Stimulated activated CD8-positive, alpha-beta memory T cell treated with anti-CD3 and anti-CD28 coated beads, Interleukin-4, amount 100 ng/mL, for 4 hours (primary cell): ENCODE results near the gene SVOPL.
"Not testable (repeated sequence)": the region's sequence is repeated elsewhere in the genome, so short reads cannot be mapped to it uniquely, and the experiment has no call there.

Experiments
- DNase-seq, 2 donors: peaks; one replicate each; pipeline ENCODE4 v3.0.0-alpha.2; 2020; ENCODE audit warnings: low read depth in 2 of 2, low spot score in 1 of 2

SVOPL gene

GRCh38 chr7:138700857-138701536 lies at the start of gene SVOPL:
Gene SVOPL, minus strand, starts transcription at chr7:138701362. Its CDS starts 22,317 bp downstream, at chr7:138679045.
- DNase-seq, result no peak

- no peak for DNase-seq
Observed at GRCh38 chr7:138750473-138750872, 49.3 kb upstream of the SVOPL start.

GRCh38 chr7:138749960-138750359 lies 48.8 kb upstream of the SVOPL start:
- DNase-seq, result no peak

GRCh38 chr7:138748666-138749065 lies 47.5 kb upstream of the SVOPL start:
- DNase-seq, result no peak

- no peak for DNase-seq
Observed at GRCh38 chr7:138746073-138746472, 44.9 kb upstream of the SVOPL start.

GRCh38 chr7:138745189-138745588 lies 44.0 kb upstream of the SVOPL start:
- no peak for DNase-seq

- no peak for DNase-seq
Observed at GRCh38 chr7:138741453-138741735, 40.2 kb upstream of the SVOPL start.

GRCh38 chr7:138739859-138740258 lies 38.7 kb upstream of the SVOPL start:
- DNase-seq, result no peak

GRCh38 chr7:138738551-138739335 lies 37.6 kb upstream of the SVOPL start:
- peak; percentile 62 to 67 for DNase-seq

GRCh38 chr7:138738114-138738513 lies 37.0 kb upstream of the SVOPL start:
- no peak for DNase-seq

GRCh38 chr7:138735399-138735798 lies 34.2 kb upstream of the SVOPL start:
- no peak for DNase-seq

GRCh38 chr7:138731733-138732132 lies 30.6 kb upstream of the SVOPL start:
- not testable (repeated sequence) for DNase-seq

- DNase-seq, result no peak
Observed at GRCh38 chr7:138729444-138729843, 28.3 kb upstream of the SVOPL start.

- DNase-seq, result no peak
Observed at GRCh38 chr7:138727336-138728099, 26.4 kb upstream of the SVOPL start.

GRCh38 chr7:138726288-138726687 lies 25.1 kb upstream of the SVOPL start:
- DNase-seq, result no peak

- no peak for DNase-seq
Observed at GRCh38 chr7:138720286-138720685, 19.1 kb upstream of the SVOPL start.

GRCh38 chr7:138716889-138717288 lies 15.7 kb upstream of the SVOPL start:
- no peak for DNase-seq

- DNase-seq, result no peak
Observed at GRCh38 chr7:138713191-138713590, 12.0 kb upstream of the SVOPL start.

- no peak for DNase-seq
Observed at GRCh38 chr7:138712652-138713051, 11.5 kb upstream of the SVOPL start.

- no peak for DNase-seq
Observed at GRCh38 chr7:138710536-138711385, 9.6 kb upstream of the SVOPL start.

GRCh38 chr7:138705167-138705566 lies 4.0 kb upstream of the SVOPL start:
- DNase-seq, result no peak
